ENCODE data around the gene DARS1. TPM values are rescaled to one million over a fixed set of nuclear protein-coding genes. Genes with fewer than 3 reads are reported as not detected.

DARS1 gene
- total and polyA plus RNA-seq, 2 experiments from 2014 or later, result 115 to 148 TPM

- no peaks in the 10 kb centered on the region for H3K4me1 Mint-ChIP-seq
- peaks cover 9% of the 10 kb centered on the region for H3K79me2 ChIP-seq (replicated peaks; ENCODE audit: insufficient read depth)
- no peak overlapping the region for H3K27ac ChIP-seq (ENCODE audit: low read depth)
- H3K27me3 ChIP-seq (ENCODE audit: insufficient read depth), result no peaks in the 10 kb centered on the region
- ATAC-seq (no peak), DNase-seq (ENCODE audit: low spot score) (no peak)
- H3K9me3 Mint-ChIP-seq, result no peaks in the 10 kb centered on the region; the same call in 2 of the 3 replicates
- H3K36me3 ChIP-seq (ENCODE audit: insufficient read depth), result peaks cover 88% of the 10 kb centered on the region
- no peak overlapping the region for H3K27ac Mint-ChIP-seq
- peaks cover 94% of the 10 kb centered on the region for H3K36me3 Mint-ChIP-seq (ENCODE audit: low read depth)
- no peaks in the 10 kb centered on the region for H3K9me2 ChIP-seq (ENCODE audit: insufficient read depth)
- no peak overlapping the region for H2AFZ ChIP-seq
- no peak overlapping the region for H3K4me2 ChIP-seq
- TF ChIP-seq CTCF (conservative IDR thresholded peaks at IDR 0.05; ENCODE audit: low read depth in 2 of 2), result no peak
- no peak for TF ChIP-seq ZNF331 (CRISPR knock-in tag; IDR thresholded peaks at IDR 0.05; ENCODE audit: low read depth)
- no peak for TF ChIP-seq ZNF462 (CRISPR knock-in tag; IDR thresholded peaks at IDR 0.05)
- TF ChIP-seq POLR2AphosphoS5 (IDR thresholded peaks at IDR 0.05; ENCODE audit: low read depth), result no peak
- TF ChIP-seq CREB1 (CRISPR knock-in tag; IDR thresholded peaks at IDR 0.05; ENCODE audit: low read depth), result no peak
- TF ChIP-seq ETS1 (IDR thresholded peaks at IDR 0.05), result no peak
- TF ChIP-seq REST (IDR thresholded peaks at IDR 0.05; ENCODE audit: unreplicated experiment), result no peak
- no peak overlapping the region for H3K4me3 Mint-ChIP-seq
- peaks cover 17% of the 10 kb centered on the region; the same call in 1 of the 2 replicates for H4K20me1 ChIP-seq (replicated peaks; ENCODE audit: insufficient read depth)
- H3K27me3 Mint-ChIP-seq (ENCODE audit: insufficient read depth, low read depth, poor library complexity), result no peaks in the 10 kb centered on the region
- peaks cover 8% of the 10 kb centered on the region; the same call in 1 of the 2 replicates for H3F3A ChIP-seq (replicated peaks; ENCODE audit: low read depth)
- no peaks in the 10 kb centered on the region for H3K4me1 ChIP-seq (ENCODE audit: insufficient read depth)
- no peak overlapping the region for H3K4me3 ChIP-seq
Observed at GRCh38 chr2:135863233-135863632, 122.2 kb downstream of the DARS1 start.

Measured in GM23338 (cell line).